ENCODE results near the gene HEPACAM. TPM values are rescaled to one million over a fixed set of nuclear protein-coding genes. Genes with fewer than 3 reads are reported as not detected.

HEPACAM gene
- total RNA-seq, 1 donor, result 0.86 TPM

- H3K4me3 ChIP-seq (ENCODE audit: low read depth, low read length), result no peak overlapping the region
- TF ChIP-seq, protein P1, sequence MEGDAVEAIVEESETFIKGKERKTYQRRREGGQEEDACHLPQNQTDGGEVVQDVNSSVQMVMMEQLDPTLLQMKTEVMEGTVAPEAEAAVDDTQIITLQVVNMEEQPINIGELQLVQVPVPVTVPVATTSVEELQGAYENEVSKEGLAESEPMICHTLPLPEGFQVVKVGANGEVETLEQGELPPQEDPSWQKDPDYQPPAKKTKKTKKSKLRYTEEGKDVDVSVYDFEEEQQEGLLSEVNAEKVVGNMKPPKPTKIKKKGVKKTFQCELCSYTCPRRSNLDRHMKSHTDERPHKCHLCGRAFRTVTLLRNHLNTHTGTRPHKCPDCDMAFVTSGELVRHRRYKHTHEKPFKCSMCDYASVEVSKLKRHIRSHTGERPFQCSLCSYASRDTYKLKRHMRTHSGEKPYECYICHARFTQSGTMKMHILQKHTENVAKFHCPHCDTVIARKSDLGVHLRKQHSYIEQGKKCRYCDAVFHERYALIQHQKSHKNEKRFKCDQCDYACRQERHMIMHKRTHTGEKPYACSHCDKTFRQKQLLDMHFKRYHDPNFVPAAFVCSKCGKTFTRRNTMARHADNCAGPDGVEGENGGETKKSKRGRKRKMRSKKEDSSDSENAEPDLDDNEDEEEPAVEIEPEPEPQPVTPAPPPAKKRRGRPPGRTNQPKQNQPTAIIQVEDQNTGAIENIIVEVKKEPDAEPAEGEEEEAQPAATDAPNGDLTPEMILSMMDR (IDR thresholded peaks at IDR 0.05; ENCODE audit: insufficient read depth, low read depth, low read length), result no peak
- DNase-seq (ENCODE audit: low read depth), result no peak
Measured at GRCh38 chr11:124892750-124893454, 42.9 kb downstream of the HEPACAM start.

DNA sequence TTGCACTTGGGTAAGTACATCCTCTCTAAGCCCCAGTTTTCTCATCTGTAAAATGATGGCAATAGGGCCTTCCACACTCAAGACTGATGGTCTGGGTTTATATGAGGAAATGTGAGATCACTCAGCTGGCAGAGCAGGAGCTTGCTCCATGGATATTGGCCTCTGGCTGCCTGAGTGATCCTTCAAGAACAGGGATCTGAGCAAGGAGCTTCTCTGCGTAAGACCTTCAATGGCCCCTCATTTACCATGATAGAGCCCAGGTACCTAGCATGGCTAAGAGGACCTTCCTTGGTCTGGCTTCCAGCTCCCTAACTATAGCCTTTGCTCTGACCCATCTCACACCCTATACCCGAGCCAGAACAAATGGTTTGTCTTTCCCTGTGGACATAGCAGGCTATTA lies 43.7 kb downstream of the HEPACAM start:
- no peak overlapping the region for H3K4me3 ChIP-seq (ENCODE audit: low read depth, low read length)
- DNase-seq (ENCODE audit: low read depth), result no peak
- TF ChIP-seq, protein P1 (IDR thresholded peaks at IDR 0.05; ENCODE audit: insufficient read depth, low read depth, low read length), result no peak

DNA sequence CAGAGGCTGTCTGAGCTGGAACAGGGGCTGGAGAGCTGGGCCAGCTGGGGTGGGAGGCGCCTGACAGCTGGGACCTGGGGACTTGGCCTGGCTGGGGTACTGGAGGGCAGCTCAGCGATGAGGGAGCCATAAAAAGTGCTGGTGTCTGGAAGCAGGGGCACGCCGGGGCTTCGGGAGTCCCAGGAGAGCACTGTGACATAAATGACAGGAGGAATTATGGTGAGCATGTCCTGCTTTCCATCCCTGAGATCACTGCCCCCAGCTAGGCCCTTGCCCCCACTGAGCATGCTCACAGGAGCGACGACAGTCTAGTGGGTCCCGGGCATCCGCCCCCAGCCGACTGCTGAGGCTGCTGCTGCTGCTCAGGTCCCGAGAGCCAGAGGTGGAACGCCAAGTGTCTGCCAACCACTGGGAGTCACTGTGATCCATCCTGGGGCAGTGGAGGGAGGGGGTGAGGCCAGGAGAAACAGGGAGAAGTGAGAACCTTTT lies 44.4 kb downstream of the HEPACAM start:
- DNase-seq (ENCODE audit: low read depth), result no peak

DNA sequence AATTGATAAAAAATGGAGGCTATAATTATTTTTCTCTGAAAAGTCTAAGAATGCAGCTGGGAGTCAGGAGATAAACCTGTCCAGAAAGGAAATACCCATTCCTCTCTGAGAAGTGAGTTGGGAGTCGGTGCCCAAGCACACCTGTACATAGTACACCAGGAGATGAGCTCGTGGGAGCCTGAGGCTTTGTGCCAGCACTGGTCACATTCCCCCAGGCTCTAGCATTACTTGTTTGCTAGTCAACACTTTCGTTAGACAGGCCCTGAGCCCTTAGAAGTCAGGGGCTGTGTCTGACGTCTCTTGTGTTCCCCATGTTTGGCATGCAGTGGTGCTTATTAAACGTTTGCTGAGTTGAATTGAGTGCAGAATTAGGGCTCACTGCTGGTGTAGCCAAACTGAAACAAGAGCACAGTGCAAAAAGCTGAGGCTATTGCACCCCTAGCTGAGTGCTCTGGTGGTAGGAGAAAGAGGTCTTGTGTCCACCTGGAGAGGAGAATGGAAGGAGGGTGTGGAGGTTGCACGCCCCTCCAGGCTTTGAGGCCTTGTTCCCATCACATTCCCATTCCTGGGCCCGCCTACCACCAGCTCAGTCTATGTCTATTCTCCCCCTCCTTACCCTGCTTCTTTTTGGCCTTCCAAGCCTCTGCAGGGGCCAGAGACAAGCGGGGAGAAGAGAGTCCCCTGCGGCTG lies 45.0 kb downstream of the HEPACAM start:
- TF ChIP-seq, protein P1 (IDR thresholded peaks at IDR 0.05; ENCODE audit: insufficient read depth, low read depth, low read length), result no peak
- no peak overlapping the region for H3K4me3 ChIP-seq (ENCODE audit: low read depth, low read length)
- DNase-seq (ENCODE audit: low read depth), result no peak

More for the DNA sequence above, 44.4 kb downstream of the HEPACAM start:
- TF ChIP-seq, protein P1 (IDR thresholded peaks at IDR 0.05; ENCODE audit: insufficient read depth, low read depth, low read length), result no peak
- H3K4me3 ChIP-seq (ENCODE audit: low read depth, low read length), result no peak overlapping the region

- H3K4me3 ChIP-seq (ENCODE audit: low read depth, low read length), result no peak overlapping the region
- DNase-seq (ENCODE audit: low read depth), result no peak
- TF ChIP-seq, protein P1 (IDR thresholded peaks at IDR 0.05; ENCODE audit: insufficient read depth, low read depth, low read length), result no peak
Measured at GRCh38 chr11:124890151-124890550, 45.7 kb downstream of the HEPACAM start.

- TF ChIP-seq, protein P1 (IDR thresholded peaks at IDR 0.05; ENCODE audit: insufficient read depth, low read depth, low read length), result no peak
- no peak overlapping the region for H3K4me3 ChIP-seq (ENCODE audit: low read depth, low read length)
- no peak for DNase-seq (ENCODE audit: low read depth)
Measured at GRCh38 chr11:124889191-124890091, 46.4 kb downstream of the HEPACAM start.

All from fibroblast of villous mesenchyme (primary cell).